Thyroid gland (tissue), 4 donors: Measurements from ENCODE around the gene RHBDL2.
"Not testable (repeated sequence)": the region's sequence is repeated elsewhere in the genome, so short reads cannot be mapped to it uniquely, and the experiment has no call there.

Source experiments
- CTCF ChIP-seq, 6 experiments: fragments of 200-600 bp in 3 of 6; fragments of 450-650 bp in 3 of 6; sonication (generic) in 3 of 6; IDR thresholded peaks; one replicate each; pipeline ENCODE4 v1.5.1; 2016 to 2019; ENCODE audit warnings: antibody characterized with exemption in 6 of 6, mild to moderate bottlenecking in 2 of 6, inconsistent platforms in 1 of 6, moderate library complexity in 1 of 6
- POLR2A ChIP-seq, 2 donors: fragments of 450-650 bp; IDR thresholded peaks; one replicate each; pipeline ENCODE4 v1.6.1; 2017; ENCODE audit warnings: antibody characterized with exemption in 2 of 2, mild to moderate bottlenecking in 2 of 2, moderate library complexity in 1 of 2

- TF ChIP-seq CTCF, POLR2A (IDR thresholded peaks at IDR 0.05): not testable (repeated sequence)
These were observed 26.7 kb downstream of the RHBDL2 start for GRCh38 chr1:38914908-38915307.
